GM21723 (cell line): ENCODE measurements around the gene STK38.
"Not testable (repeated sequence)": the region's sequence is repeated elsewhere in the genome, so short reads cannot be mapped to it uniquely, and the experiment has no call there.

Experiments
- ATAC-seq: cut with Tn5 transposase; IDR thresholded peaks from one replicate; pipeline ENCODE4 v1.9.1; 2021; ENCODE audit warnings: mild to moderate bottlenecking, moderate library complexity; ENCODE audit not compliant: unreplicated experiment

Gene STK38

GRCh38 chr6:36491378-36491965 is 55.8 kb downstream of the STK38 start:
- no peak for ATAC-seq

GRCh38 chr6:36489426-36489825 is 57.9 kb downstream of the STK38 start:
- ATAC-seq: no peak

- ATAC-seq: no peak
Measured at GRCh38 chr6:36488221-36488620, 59.1 kb downstream of the STK38 start.

- no peak for ATAC-seq
Measured at GRCh38 chr6:36487698-36488097, 59.6 kb downstream of the STK38 start.

GRCh38 chr6:36484736-36485135 is 62.5 kb downstream of the STK38 start:
- no peak for ATAC-seq

- ATAC-seq: not testable (repeated sequence)
Measured at GRCh38 chr6:36483326-36483725, 64.0 kb downstream of the STK38 start.

- ATAC-seq: no peak
Measured at GRCh38 chr6:36479256-36479655, 68.0 kb downstream of the STK38 start.

GRCh38 chr6:36478051-36478526 is 69.2 kb downstream of the STK38 start:
- ATAC-seq: no peak

GRCh38 chr6:36469946-36470345 is 77.3 kb downstream of the STK38 start:
- ATAC-seq: no peak

- no peak for ATAC-seq
Measured at GRCh38 chr6:36469148-36469661, 78.1 kb downstream of the STK38 start.

- no peak for ATAC-seq
Measured at GRCh38 chr6:36467625-36468024, 79.7 kb downstream of the STK38 start.

- no peak for ATAC-seq
Measured at GRCh38 chr6:36464233-36464632, 83.0 kb downstream of the STK38 start.

GRCh38 chr6:36463676-36464075 is 83.6 kb downstream of the STK38 start:
- ATAC-seq: no peak

GRCh38 chr6:36461646-36462045 is 85.6 kb downstream of the STK38 start:
- no peak for ATAC-seq

- no peak for ATAC-seq
Measured at GRCh38 chr6:36460916-36461315, 86.4 kb downstream of the STK38 start.

- ATAC-seq: no peak
Measured at GRCh38 chr6:36459501-36459900, 87.8 kb downstream of the STK38 start.

- ATAC-seq: no peak
Measured at GRCh38 chr6:36455486-36456027, 91.7 kb downstream of the STK38 start.

- ATAC-seq: not testable (repeated sequence)
Measured at GRCh38 chr6:36452897-36453296, 94.4 kb downstream of the STK38 start.

- not testable (repeated sequence) for ATAC-seq
Measured at GRCh38 chr6:36449173-36449572, 98.1 kb downstream of the STK38 start.

- ATAC-seq: no peak
Measured at GRCh38 chr6:36445621-36446020, 101.7 kb downstream of the STK38 start.

- no peak for ATAC-seq
Measured at GRCh38 chr6:36444470-36444869, 102.8 kb downstream of the STK38 start.
